ENCODE measurements around the gene KIR3DL2.

- TF ChIP-seq CTCF (IDR thresholded peaks at IDR 0.05; ENCODE audit: insufficient read depth, low read depth, low read length) (no peak), EZH2 (IDR thresholded peaks at IDR 0.05; ENCODE audit: insufficient read depth, low read length) (no peak)
These were observed 53.1 kb downstream of the KIR3DL2 start for GRCh38 chr19:54903303-54903702.
